Neural crest cell (in vitro differentiated cells): ENCODE data around the gene PGAM1. TPM values are rescaled to one million over a fixed set of nuclear protein-coding genes. Genes with fewer than 3 reads are reported as not detected.

Experiments
- DNase-seq: peaks from one replicate; pipeline ENCODE4 v3.0.0; 2021; ENCODE audit warnings: low read depth, mixed read lengths, low spot score
- H3K27ac Mint-ChIP-seq: one replicate; pipeline ENCODE4 v1.8.0; 2021; ENCODE audit warnings: mild to moderate bottlenecking, mixed read lengths; ENCODE audit not compliant: unreplicated experiment
- H3K27me3 Mint-ChIP-seq: 2 replicates; pipeline ENCODE4 v1.8.0; 2021; ENCODE audit warnings: low read depth, mild to moderate bottlenecking, mixed read lengths
- H3K36me3 Mint-ChIP-seq: 2 replicates; pipeline ENCODE4 v1.8.0; 2021; ENCODE audit warnings: low read depth, mild to moderate bottlenecking, mixed read lengths
- H3K4me1 Mint-ChIP-seq: 2 replicates; pipeline ENCODE4 v1.8.0; 2021; ENCODE audit warnings: mixed read lengths
- H3K4me3 Mint-ChIP-seq: one replicate; pipeline ENCODE4 v1.8.0; 2021; ENCODE audit warnings: mild to moderate bottlenecking, mixed read lengths
- H3K9me3 Mint-ChIP-seq: 2 replicates; pipeline ENCODE4 v1.8.0; 2021; ENCODE audit warnings: mixed read lengths
- total RNA-seq: library from RNA; stranded (reverse); gene quantifications from 2 replicates; pipeline ENCODE4 v1.2.1, GENCODE V29; 2021
- TF ChIP-seq, protein P1 (sequence below): fragments of 200-600 bp; sonication (generic); conservative IDR thresholded peaks from 2 replicates; pipeline ENCODE4 v1.5.0; 2021; ENCODE audit warnings: antibody characterized with exemption, mild to moderate bottlenecking

The PGAM1 gene
- total RNA-seq, 1 donor from 2014 or later, result 313 TPM

DNA sequence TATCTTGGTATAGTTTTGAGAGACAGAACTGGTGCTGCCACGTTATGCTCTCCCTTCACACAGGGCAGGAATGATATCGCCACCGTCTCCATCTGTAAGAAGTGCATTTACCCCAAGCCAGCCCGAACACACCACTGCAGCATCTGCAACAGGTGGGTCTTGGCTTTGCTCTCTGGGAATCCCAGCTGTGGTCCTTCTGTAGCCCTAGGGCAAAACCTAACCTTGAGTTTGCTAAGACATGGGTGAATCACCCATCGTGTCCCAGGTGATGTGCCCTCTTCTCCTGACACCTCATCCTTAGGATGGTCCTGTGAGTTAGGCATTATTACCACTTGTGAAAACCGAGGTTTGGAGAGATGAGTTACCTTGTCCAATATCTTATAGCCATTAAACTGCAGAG lies 26.4 kb downstream of the PGAM1 start:
- peaks cover 22% of the 10 kb centered on the region for H3K36me3 Mint-ChIP-seq
- H3K27ac Mint-ChIP-seq, result no peak overlapping the region
- H3K27me3 Mint-ChIP-seq, result no peaks in the 10 kb centered on the region
- no peak for DNase-seq
- TF ChIP-seq, protein P1, sequence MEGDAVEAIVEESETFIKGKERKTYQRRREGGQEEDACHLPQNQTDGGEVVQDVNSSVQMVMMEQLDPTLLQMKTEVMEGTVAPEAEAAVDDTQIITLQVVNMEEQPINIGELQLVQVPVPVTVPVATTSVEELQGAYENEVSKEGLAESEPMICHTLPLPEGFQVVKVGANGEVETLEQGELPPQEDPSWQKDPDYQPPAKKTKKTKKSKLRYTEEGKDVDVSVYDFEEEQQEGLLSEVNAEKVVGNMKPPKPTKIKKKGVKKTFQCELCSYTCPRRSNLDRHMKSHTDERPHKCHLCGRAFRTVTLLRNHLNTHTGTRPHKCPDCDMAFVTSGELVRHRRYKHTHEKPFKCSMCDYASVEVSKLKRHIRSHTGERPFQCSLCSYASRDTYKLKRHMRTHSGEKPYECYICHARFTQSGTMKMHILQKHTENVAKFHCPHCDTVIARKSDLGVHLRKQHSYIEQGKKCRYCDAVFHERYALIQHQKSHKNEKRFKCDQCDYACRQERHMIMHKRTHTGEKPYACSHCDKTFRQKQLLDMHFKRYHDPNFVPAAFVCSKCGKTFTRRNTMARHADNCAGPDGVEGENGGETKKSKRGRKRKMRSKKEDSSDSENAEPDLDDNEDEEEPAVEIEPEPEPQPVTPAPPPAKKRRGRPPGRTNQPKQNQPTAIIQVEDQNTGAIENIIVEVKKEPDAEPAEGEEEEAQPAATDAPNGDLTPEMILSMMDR, result no peak
- no peaks in the 10 kb centered on the region for H3K9me3 Mint-ChIP-seq
- peaks cover 23% of the 10 kb centered on the region for H3K4me1 Mint-ChIP-seq
- H3K4me3 Mint-ChIP-seq, result peak overlapping the region; percentile 10

DNA sequence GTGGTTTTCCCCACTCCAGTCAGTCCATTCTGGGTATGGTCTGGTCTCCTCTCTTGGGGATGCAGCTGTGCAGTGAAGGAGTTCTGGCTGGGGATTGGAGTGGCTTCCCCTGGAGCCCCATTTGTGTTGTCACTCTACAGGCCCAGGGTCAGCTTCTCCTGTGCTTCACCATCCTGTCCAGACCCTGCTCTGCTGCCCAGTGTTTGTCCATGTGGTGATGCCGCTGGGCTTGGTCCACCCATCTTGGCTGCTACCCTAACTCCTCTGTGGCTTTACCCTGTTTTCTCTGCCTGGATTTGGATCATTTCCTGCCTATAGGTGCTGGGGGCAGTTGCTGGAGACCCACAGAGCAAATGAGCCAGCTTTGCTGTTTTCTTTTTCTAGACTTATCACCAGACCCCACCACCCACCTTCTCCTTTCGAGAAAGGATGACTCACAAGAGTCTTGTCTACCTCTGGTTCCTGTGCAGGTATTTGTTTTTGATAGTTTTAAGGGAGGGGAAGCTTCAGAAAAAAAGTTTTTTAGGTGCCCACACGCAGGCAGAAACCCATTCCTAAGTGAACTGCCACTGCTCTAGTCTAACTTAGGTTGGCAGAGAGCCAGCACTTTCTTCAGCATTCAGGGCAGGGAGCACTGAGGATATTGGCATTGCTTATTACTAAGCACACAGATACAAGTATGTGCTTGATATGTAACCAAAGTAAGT lies 28.5 kb downstream of the PGAM1 start:
- no peaks in the 10 kb centered on the region for H3K27me3 Mint-ChIP-seq
- H3K4me1 Mint-ChIP-seq, result peaks cover 10% of the 10 kb centered on the region
- no peak for DNase-seq
- H3K9me3 Mint-ChIP-seq, result no peaks in the 10 kb centered on the region
- H3K4me3 Mint-ChIP-seq, result peak overlapping the region; percentile 59
- peaks cover 33% of the 10 kb centered on the region for H3K36me3 Mint-ChIP-seq
- H3K27ac Mint-ChIP-seq, result no peak overlapping the region
- TF ChIP-seq, protein P1, result no peak

DNA sequence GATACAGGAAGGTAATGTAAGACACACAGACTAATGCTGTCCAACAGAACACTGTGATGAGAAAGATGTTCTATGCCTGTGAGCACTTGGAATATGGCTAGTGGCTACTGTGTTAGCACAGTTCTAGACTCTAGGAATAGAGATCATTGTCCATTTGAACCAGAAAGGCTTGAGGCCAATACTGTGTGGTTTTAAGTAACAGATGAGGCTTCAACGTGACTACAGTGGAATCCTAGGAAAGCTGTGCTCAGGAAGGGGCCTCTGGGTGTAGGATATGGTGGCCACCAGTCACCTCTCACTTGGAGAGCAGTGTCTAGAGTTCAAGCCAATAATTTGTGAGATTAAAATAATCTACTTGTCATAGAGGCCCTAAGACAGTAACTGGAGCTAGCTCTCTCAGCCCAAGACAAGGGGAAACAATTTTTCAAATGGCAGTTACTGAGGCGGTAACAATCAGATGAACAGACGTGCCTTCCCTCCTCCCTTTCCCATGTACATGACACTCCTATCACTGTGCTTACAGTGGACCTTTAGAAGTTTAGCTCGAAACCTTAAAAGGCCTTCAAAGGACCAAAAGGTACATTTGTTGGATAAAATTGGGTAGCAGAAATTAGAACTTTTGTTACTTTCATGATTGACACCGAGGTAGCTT lies 30.2 kb downstream of the PGAM1 start:
- H3K9me3 Mint-ChIP-seq, result no peaks in the 10 kb centered on the region
- no peak overlapping the region for H3K4me3 Mint-ChIP-seq
- H3K4me1 Mint-ChIP-seq, result no peaks in the 10 kb centered on the region
- TF ChIP-seq, protein P1, result no peak
- DNase-seq, result no peak
- H3K36me3 Mint-ChIP-seq, result peaks cover 23% of the 10 kb centered on the region
- H3K27ac Mint-ChIP-seq, result no peak overlapping the region
- H3K27me3 Mint-ChIP-seq, result no peaks in the 10 kb centered on the region

DNA sequence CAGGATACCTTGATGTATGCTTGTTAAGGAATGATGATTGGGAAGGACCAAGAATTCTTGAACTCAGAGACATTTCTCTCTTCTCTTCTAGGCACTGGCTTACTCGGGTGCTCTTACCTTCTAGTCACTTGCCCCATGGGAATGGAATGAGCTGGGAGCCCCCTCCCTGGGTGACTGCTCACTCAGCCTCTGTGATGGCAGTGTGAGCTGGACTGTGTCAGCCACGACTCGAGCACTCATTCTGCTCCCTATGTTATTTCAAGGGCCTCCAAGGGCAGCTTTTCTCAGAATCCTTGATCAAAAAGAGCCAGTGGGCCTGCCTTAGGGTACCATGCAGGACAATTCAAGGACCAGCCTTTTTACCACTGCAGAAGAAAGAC lies 30.7 kb downstream of the PGAM1 start:
- no peaks in the 10 kb centered on the region for H3K4me1 Mint-ChIP-seq
- H3K27ac Mint-ChIP-seq, result no peak overlapping the region
- no peak for DNase-seq
- no peak overlapping the region for H3K4me3 Mint-ChIP-seq
- peaks cover 23% of the 10 kb centered on the region for H3K36me3 Mint-ChIP-seq
- H3K9me3 Mint-ChIP-seq, result no peaks in the 10 kb centered on the region
- no peaks in the 10 kb centered on the region for H3K27me3 Mint-ChIP-seq
- TF ChIP-seq, protein P1, result no peak

DNA sequence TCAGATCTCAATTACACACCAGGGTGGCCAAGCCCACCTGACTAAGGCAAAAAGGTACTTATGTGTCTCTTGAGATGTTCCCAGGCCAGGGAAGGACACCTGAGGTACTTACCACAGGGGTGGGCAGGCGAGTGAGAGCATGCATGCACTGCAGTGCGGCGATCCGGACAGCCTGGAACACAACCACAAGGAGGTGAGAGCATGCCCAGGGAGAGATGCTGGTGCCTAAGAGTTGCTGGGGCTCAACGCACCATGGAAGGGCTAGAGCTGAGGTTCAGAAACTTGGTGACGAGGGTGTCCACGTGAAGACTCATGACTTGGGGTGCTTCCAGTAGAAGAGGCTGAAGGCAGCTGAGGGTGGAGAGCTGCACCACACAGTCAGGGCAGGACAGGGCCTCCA lies 33.1 kb downstream of the PGAM1 start:
- H3K36me3 Mint-ChIP-seq, result peaks cover 22% of the 10 kb centered on the region
- DNase-seq, result no peak
- H3K27ac Mint-ChIP-seq, result no peak overlapping the region

More for the DNA sequence above, 33.1 kb downstream of the PGAM1 start:
- TF ChIP-seq, protein P1, result no peak
- Mint-ChIP-seq H3K4me3 (no peak overlapping the region), H3K27me3 (no peaks in the 10 kb centered on the region), H3K4me1 (no peaks in the 10 kb centered on the region), H3K9me3 (no peaks in the 10 kb centered on the region)
